Esophagus muscularis mucosa (tissue), 3 donors: ENCODE data around the gene NTPCR.

Experiments
- EP300 ChIP-seq: sonication (generic); formaldehyde crosslinking; IDR thresholded peaks from one replicate; pipeline ENCODE4 v1.6.1; 2017; ENCODE audit warnings: antibody characterized with exemption
- TF ChIP-seq, protein P1 (sequence below), 3 experiments: fragments of 200-600 bp in 2 of 3; fragments of 450-650 bp in 1 of 3; sonication (generic) in 2 of 3; IDR thresholded peaks; one replicate each; pipeline ENCODE4 v1.5.1; 2017 to 2019; ENCODE audit warnings: antibody characterized with exemption in 3 of 3, mild to moderate bottlenecking in 2 of 3, moderate library complexity in 1 of 3

DNA sequence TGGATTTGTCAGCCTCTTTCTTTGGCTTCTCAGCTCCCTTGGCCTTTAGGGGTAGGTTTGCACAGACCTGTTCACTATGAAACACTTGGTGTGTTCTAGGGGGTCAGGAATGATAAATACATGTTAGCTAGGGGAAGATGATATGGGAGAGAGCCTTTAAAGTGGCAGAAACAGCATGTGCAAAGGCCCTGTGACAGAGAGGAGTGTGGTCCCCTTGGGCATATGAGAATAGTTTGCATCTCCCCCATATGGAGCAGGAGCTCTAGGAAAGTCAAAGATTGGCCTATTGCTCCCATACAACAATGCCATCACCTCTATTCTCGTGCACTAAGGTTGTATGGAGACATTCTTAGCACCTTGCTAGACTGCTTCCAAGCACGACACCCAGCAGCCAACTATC, 10.7 kb upstream of the NTPCR start:
- TF ChIP-seq, protein P1, sequence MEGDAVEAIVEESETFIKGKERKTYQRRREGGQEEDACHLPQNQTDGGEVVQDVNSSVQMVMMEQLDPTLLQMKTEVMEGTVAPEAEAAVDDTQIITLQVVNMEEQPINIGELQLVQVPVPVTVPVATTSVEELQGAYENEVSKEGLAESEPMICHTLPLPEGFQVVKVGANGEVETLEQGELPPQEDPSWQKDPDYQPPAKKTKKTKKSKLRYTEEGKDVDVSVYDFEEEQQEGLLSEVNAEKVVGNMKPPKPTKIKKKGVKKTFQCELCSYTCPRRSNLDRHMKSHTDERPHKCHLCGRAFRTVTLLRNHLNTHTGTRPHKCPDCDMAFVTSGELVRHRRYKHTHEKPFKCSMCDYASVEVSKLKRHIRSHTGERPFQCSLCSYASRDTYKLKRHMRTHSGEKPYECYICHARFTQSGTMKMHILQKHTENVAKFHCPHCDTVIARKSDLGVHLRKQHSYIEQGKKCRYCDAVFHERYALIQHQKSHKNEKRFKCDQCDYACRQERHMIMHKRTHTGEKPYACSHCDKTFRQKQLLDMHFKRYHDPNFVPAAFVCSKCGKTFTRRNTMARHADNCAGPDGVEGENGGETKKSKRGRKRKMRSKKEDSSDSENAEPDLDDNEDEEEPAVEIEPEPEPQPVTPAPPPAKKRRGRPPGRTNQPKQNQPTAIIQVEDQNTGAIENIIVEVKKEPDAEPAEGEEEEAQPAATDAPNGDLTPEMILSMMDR (IDR thresholded peaks at IDR 0.05) = no peak
- no peak for TF ChIP-seq EP300
